GM19328 (cell line): ENCODE data around the gene NACAD.
"Not testable (repeated sequence)": the region's sequence is repeated elsewhere in the genome, so short reads cannot be mapped to it uniquely, and the experiment has no call there.

Source experiments
- ATAC-seq: cut with Tn5 transposase; IDR thresholded peaks from one replicate; pipeline ENCODE4 v1.9.1; 2021; ENCODE audit warnings: mild to moderate bottlenecking, moderate library complexity; ENCODE audit not compliant: unreplicated experiment

Gene NACAD

GRCh38 chr7:45114926-45115325, 26.2 kb upstream of the NACAD start:
- no peak for ATAC-seq

- not testable (repeated sequence) for ATAC-seq
Measured at GRCh38 chr7:45114257-45114656, 25.5 kb upstream of the NACAD start.

- ATAC-seq: no peak
Measured at GRCh38 chr7:45112648-45113047, 23.9 kb upstream of the NACAD start.

DNA sequence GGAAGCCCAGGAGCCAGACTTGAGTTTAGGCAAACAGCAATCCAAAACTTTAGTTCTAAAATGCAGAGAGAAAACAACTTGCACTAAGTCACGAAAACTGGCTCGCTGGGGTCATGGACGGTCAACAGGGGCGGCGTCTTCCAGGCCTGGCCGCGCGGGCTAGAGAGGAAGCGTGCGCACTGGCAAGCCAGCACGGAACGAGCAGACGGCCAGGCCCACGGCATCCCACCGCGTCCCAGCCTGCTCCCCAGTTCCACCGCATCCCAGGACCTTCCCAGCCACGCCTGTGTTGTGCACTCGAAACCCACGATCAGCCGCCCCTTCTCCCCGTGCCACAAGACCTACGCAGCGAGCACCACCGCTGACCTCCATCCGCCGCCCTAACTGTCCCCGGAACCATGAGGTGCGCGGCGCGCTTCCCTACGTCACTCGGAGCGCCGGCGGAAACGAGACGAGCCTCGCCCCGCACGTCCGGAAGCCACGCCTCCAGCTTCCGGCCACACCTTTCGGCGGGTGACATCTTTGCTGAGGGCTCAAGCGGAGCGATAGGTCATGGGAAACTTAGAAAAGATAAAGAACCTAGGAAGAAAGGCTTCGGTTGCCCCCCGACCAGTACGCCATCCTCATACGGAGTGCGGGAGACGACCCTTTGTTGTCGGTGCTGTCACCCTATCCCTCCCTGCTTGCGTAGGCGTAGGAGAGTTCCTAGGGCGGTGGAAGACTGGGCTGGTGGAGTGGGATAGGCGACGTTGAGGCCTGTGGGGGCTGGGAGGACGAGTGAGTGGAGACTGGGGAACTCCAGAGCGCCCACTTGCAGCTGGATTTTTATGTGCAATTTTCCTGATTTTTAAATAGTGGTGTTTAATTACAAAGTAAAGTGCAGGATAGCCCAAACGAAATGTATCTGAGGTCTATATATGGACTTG, 22.8 kb upstream of the NACAD start, which contains the start of gene TBRG4:
Gene TBRG4, minus strand, starts transcription at position 400 of the 926 bp plus-strand sequence. CDS start 2,460 bp downstream, outside the sequence.
- ATAC-seq: peak; percentile 91

- no peak for ATAC-seq
Measured at GRCh38 chr7:45108863-45109262, 20.1 kb upstream of the NACAD start.

- no peak for ATAC-seq
Measured at GRCh38 chr7:45107356-45107755, 18.6 kb upstream of the NACAD start.

- ATAC-seq: no peak
Measured at GRCh38 chr7:45106820-45107219, 18.1 kb upstream of the NACAD start.

DNA sequence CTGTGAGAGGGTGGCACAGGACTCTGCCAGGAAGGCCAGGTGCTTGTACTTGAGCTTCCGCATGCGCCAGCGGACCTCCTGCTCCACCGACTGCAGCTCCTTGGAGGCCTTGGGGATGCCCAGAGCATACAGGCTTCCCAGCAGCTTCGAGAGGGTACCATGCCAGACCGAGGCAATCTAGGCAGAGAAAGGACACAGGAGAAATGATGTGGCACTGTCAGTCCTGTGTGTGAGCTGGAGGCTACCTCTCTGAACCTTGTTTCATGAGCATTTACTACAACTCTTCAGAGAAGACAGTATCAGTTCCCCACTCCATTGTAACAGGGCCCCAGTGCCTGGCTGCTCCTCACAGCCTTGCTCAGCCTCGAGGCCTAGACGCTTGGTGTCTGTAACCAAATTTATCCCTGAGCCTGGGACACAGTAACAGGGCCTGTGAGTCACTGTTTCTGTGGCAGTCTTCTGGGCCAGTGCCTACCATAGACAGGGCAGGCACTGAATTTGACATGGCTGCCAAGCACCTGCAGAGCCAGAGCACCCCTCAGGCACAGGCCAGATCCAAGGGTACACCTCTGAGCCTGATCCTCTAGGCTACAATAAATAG, 16.9 kb upstream of the NACAD start:
- no peak for ATAC-seq

DNA sequence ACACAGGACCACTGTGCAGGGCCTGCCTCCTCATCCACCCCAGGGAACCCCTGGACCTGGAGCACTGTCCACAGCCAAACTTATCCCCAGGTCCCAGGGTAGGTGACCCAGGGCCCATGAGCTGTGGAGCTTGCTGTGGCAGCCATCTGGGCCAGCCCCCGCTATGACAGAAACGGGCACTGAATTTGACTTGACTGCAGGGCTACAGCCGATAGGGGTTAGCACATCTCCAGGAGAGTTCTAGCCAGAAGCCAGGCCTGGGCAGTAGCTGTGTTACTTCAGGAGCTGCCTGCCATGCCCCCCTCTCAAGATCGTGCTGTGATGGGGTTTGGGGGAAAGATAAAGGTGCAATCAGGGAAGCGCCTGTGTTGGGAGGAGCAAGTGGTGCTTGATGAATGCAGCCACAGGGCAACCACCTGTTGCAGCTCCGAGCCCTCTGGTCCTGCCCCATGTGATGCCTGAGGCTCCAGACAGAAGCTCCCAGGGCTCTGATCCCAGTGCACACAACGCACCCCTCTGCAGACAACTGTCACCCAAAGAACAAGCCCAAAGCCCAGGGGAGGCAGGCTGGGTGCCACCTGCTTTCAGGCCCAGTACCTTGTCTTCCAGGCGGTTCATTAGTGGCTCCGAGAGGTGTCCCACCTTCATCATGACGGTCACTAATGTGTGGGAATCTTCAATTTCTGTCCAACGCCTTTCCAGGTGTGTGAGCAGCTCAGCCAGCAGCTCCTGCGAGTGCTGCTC, 16.2 kb upstream of the NACAD start:
- ATAC-seq: no peak

GRCh38 chr7:45103958-45104843, 15.4 kb upstream of the NACAD start:
- ATAC-seq: no peak

DNA sequence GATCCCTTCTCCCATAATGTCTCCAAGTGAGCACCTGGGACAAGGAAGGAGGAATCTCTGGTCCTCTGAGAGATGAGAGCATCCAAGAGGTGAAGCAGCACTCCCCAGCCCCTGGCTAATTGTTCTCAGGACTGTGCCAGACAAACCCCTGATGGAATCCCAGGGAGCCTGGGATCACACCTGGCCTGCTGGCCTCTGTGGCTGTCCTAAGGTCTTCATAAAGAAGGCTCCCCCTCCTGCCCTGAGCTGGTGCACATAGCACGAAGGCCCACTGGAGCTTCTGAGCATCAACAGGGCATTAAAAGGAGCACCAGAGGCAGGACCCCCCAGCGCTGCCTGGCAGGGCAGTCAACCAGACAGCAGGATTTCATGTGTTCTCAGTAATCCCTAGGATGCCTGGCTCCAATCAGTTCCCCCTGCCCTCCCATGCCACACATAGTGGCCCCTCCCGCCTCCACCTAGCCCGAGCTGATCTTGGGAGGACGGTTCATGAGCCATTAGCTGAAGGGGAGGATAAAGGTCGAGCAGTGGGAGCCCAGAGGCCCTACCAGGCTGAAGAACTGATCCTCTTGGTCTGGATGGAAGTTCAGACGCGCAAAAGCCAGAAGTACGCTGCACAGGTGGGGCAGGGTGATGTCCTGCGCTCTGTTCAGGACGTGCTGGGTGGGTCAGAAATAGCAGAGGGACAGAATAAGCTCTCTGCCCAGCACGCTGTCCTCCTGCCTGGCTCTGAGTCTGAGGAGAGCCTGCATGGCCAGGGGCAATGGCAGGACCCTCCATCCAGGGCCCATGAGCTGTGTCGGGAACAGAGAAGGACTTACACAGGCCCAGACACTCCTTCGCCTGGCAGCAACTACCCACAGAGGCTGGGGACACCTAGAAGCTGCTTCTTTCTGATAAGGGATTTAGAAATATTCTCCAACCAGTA, 14.3 kb upstream of the NACAD start:
- no peak for ATAC-seq

- ATAC-seq: no peak
Measured at GRCh38 chr7:45101748-45102147, 13.0 kb upstream of the NACAD start.

GRCh38 chr7:45100761-45101480, 12.2 kb upstream of the NACAD start:
- ATAC-seq: no peak

GRCh38 chr7:45099891-45100760, 11.4 kb upstream of the NACAD start:
- no peak for ATAC-seq

- no peak for ATAC-seq
Measured at GRCh38 chr7:45098983-45099839, 10.4 kb upstream of the NACAD start.

GRCh38 chr7:45092931-45093235, 4.1 kb upstream of the NACAD start:
- no peak for ATAC-seq
